Adipose tissue (tissue), 3 donors: ENCODE results near the gene GPR157. TPM values are rescaled to one million over a fixed set of nuclear protein-coding genes. Genes with fewer than 3 reads are reported as not detected.
A peak's percentile ranks its signal among the peaks of the same experiment; 100 is the strongest.
"Not testable (repeated sequence)": the region's sequence is repeated elsewhere in the genome, so short reads cannot be mapped to it uniquely, and the experiment has no call there.

Source experiments
- H3K27ac ChIP-seq: one replicate; pipeline ENCODE4 v1.5.1; 2013; ENCODE audit warnings: low read depth, low read length
- WGBS, 3 donors: extraction: QIAGEN DNeasy Blood & Tissue Kit; methylation state at CpG; one replicate each; pipeline ENCODE4 v1.1.7; 2013; 5-methylcytosine and 5-hydroxymethylcytosine counted together
- polyA plus RNA-seq, 3 donors: library from polyadenylated mRNA; stranded (reverse); fragments of 200-250 nt; gene quantifications; one replicate each; pipeline ENCODE4 v1.2.3, GENCODE V29; 2013
- donor health status: healthy with polysubstance abuse.
- donor health status: Bipolar disorder and iron deficiency.
- donor health status: healthy.

The GPR157 gene, protein sequence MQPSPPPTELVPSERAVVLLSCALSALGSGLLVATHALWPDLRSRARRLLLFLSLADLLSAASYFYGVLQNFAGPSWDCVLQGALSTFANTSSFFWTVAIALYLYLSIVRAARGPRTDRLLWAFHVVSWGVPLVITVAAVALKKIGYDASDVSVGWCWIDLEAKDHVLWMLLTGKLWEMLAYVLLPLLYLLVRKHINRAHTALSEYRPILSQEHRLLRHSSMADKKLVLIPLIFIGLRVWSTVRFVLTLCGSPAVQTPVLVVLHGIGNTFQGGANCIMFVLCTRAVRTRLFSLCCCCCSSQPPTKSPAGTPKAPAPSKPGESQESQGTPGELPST
- 1 to 10 TPM; 1.7 to 3.7 (median 2.2) TPM for polyA plus RNA-seq

DNA sequence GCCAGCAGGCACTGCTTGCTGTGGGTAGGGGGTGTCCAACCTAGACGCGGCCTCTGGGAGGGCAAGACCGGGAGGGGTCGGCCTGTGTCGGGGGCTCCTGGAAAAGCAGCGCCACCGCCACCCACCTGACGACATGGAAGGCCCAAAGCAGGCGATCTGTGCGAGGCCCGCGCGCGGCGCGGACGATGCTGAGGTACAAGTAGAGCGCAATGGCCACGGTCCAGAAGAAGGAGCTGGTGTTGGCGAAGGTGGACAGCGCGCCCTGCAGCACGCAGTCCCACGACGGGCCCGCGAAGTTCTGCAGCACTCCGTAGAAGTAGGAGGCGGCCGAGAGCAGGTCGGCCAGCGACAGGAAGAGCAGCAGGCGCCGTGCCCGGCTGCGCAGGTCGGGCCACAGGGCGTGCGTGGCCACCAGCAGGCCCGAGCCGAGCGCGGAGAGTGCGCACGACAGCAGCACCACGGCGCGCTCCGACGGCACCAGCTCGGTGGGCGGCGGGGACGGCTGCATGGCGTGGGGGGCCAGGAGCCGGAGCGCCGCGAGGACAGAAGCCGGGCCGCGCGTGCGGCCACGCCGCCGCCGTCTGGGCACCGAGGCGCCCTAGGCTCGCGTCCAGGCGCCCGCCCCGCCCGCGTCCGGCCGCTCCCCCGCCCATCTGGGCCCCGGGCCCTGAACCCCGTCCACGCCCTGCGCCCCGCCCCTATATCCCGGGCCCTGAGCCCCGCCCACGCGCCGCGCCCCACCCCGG is at the start of gene GPR157:
TSS of gene GPR157 (minus strand) at position 583 of the 746 bp plus-strand sequence. CDS start at position 508, 75 bp downstream.
- 1 to 3% (median 2%) methylated on average over 68 to 86 of the region's 92 CpGs for WGBS, 3 donors
- no peak within 1 kb of the TSS for H3K27ac ChIP-seq

DNA sequence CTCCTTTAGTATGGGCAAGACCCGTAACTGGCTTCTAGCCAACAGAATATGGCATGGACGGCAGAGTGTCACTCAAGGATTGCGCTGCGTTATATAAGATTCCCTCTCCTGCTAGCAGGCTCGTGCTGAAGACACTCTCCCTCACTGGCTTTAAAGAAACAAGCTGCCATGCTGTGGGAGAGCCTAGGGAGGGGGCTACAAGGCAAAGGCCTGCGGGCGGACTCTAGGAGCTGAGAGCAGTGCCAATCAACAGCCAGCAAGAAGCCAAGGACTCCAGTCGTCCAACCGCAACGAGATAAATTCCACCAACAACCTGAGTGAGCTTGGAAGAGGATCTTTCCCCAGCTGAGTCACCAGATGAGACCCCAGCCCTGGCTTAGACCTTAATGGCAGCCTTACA is 45.9 kb upstream of the GPR157 start:
- H3K27ac ChIP-seq = no peak overlapping the region
- 89 to 90% (median 90%) methylated on average over 10 of the region's 10 CpGs for WGBS, 3 donors

DNA sequence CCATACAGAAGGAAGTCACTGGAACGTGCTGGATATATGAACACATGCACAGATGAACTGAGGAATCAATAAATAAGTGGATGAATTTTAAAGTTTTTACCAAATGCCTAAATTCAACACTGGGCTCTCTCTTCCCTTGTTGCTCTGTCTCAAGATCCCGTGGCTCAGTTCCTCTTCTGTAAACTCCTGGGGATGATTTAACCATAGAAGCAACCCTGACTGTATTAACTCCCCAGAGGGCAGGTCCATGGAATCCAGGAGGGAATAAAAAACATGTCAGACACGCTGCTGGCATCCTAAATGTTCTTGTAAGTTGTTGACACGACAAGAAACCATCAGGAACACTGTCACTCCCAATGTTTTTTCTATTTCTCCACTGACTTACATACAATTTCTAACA is 45.3 kb upstream of the GPR157 start:
- H3K27ac ChIP-seq = no peak overlapping the region
- 54 to 69% (median 57%) methylated on average over 4 of the region's 4 CpGs for WGBS, 3 donors

DNA sequence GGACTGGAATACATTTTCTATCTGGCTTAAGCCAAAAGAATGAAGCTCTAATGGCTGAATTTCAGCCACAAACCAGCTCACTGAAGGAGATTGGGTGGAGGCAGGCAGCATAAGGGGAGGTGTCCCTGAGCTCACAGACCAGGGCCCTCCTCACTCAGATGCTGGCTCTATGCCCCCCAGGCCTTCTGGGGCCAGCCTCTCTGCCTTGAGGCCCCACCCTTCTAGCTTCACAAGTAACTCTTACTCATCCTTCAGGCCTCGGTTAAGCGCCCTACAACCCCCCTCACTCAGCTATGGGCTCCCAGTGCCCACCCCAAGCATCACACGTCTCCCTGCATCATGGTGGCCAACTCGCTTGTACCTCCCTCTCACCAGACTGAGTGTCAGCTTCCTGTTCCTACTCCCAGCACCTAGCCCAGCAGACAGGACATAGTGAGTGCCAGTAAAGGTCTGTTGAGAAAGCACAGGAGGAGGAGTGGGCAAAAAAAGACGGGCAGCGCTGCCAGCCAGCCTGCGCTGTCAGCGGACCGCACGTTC is 40.8 kb upstream of the GPR157 start:
- H3K27ac ChIP-seq = no peak overlapping the region
- 92 to 96% (median 96%) methylated on average over 10 of the region's 10 CpGs for WGBS, 3 donors

DNA sequence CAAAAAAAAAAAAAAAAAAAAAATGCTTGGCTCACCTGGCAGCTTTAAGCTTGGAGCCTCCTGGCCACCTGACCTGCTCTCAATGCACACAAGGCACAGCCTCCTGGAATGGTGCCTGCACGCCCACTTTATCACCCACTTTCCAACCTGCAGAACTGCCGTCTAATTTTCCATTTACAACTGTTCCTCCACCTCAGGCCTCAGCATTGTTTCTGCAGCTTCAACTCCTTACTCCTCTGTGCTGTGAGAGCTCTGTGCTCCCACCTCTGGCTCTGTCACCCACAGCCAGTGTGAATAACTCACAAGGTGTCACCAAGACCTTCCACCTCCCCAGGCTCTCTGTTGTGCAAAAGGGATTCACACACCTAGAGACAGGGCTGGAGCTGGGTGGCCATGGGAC is 38.7 kb upstream of the GPR157 start:
- no peak overlapping the region for H3K27ac ChIP-seq
- 59 to 90% (median 89%) methylated on average over 2 of the region's 2 CpGs for WGBS, 3 donors

DNA sequence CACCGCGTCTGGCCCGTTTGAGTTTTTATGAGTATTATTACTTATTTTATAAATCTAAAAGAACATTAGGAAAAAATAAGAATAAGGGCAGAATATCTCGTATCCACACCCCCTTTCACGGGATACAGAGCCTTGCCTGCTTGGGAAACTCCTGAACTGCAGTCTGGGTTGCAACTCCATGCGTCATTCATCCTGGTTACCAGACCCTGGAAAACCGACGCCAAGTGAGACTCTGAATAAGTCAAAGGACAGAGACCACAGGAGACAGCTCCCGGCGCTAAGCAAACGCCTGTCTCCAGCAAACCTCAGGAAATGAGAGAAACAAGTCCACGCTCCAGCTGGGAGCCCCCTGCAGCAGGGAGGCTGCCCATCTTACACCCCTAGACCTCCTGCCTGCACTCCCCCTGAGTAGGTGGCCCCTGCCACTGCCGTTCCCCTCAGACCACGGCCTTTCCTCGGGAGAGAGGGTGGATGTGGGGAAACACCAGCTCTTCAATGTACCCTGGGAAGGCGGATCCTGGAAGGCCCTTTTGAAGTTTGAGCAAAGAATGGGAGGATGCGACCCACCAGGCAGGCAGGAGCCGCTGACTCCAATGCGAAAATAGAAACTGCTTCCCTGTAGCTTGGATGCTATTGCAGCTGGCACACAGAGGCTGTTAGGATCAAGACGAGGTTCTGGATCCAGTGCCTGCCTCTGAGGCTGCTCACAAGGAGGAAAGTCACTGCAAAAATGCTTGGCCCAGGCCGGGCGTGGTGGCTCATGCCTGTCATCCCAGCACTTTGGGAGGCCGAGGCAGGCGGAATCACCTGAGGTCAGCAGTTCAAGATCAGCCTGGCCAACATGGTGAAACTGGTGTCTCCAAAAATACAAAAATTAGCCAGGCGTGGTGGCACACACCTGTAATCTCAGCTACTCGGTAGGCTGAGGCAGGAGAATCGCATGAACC is 37.7 kb upstream of the GPR157 start:
- 81 to 90% (median 82%) methylated on average over 27 of the region's 27 CpGs for WGBS, 3 donors
- H3K27ac ChIP-seq = no peak overlapping the region

DNA sequence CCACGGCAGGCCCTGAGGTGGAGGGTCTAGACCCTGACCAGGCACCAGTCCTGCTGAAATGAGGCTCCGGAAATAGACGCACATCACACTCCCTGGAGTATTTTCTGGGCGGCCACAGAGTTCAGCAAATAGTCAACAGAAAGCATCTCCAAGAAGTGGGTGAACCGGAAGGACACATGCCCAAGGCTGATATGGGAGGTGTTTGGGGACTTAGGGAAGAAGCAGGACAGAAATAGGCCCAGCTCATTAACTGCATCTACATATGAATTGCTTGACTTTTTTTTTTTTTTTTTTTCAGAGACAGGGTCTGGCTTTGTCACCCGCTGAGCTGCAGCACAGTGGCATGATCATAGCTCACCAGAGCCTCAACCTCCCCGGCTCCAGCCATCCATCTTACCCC is 36.5 kb upstream of the GPR157 start:
- no peak overlapping the region for H3K27ac ChIP-seq
- 78 to 81% (median 79%) methylated on average over 7 of the region's 7 CpGs for WGBS, 3 donors

DNA sequence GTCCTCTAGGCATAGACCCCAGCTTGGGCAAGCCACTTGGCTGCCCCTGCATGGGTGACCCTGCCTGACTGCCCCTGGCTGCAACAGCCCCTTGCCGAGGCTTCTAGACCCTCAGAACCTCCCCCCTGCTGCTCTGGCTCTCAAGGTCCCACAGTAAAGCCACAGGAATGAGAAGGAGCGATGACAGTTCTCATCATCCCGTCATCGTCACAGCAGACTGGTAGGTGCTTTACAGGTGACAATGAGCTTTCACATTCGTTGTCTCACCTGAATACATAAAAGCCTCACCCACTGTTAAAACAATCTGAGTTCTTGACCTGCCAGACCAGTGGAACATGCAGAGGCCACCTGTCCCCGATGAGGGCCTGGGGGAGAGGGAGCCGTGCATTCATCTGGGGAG is 36.0 kb upstream of the GPR157 start:
- 75 to 86% (median 79%) methylated on average over 7 of the region's 7 CpGs for WGBS, 3 donors
- no peak overlapping the region for H3K27ac ChIP-seq

DNA sequence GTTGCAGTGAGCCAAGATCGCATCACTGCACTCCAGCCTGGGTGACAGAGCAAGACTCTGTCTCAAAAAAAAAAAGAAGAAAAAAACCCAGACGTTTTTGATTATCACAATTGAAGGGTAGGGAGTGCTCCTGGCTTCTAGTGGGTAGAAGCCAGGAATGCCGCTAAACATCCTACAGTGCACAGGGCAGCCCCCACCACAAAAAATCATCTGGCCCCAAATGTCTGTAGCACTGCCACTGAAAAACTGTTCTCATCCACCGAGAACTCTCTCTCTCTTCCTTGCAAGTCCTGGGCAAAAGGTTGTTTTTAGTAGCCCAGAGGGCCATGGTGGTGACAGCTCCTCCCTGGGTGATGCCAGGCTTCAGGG is 35.6 kb upstream of the GPR157 start:
- WGBS, 3 donors = 45 to 60% (median 54%) methylated on average over 4 of the region's 4 CpGs
- H3K27ac ChIP-seq = no peak overlapping the region

DNA sequence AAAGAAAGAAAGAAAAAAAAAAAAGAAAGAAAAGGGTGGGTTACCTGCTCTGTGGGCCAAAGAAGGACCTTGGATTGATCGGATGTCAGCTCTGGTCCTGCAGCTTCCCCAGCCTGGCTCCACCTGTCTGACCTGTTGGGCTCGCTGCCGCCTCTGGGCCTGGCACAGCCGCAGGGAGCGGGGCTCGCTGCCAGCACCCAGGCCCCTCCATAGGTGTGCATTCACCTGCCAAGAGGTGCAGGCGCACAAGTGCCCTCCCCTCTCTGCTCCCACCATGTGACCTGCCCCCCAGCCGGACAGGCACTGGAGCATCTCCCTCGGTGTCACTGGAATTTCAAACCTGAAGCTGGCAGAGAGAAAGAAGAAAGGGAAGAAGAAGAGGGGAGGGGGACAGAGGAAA is 33.1 kb upstream of the GPR157 start:
- 58 to 97% (median 87%) methylated on average over 7 of the region's 9 CpGs for WGBS, 3 donors
- no peak overlapping the region for H3K27ac ChIP-seq

DNA sequence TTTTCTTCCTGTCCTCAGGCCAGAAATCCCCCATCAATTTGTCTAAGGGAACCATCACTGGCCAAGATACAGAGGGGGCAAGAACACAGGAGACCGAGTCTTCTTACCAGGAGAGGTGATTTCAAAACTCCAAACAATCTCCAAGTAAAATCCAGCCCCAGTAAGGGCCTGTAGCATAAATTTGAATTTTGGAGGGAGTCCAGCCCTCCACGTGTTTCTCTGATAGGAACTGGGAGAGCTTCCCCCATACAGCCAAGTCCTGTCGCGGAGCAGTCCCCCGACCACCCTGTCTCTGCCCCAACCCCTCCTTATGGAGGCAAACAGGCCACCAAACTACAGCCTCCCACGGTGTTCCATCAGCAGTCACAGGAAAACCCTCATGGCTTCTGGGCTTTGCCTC is 32.4 kb upstream of the GPR157 start:
- WGBS, 3 donors = 67 to 75% (median 73%) methylated on average over 6 of the region's 6 CpGs
- H3K27ac ChIP-seq = no peak overlapping the region

DNA sequence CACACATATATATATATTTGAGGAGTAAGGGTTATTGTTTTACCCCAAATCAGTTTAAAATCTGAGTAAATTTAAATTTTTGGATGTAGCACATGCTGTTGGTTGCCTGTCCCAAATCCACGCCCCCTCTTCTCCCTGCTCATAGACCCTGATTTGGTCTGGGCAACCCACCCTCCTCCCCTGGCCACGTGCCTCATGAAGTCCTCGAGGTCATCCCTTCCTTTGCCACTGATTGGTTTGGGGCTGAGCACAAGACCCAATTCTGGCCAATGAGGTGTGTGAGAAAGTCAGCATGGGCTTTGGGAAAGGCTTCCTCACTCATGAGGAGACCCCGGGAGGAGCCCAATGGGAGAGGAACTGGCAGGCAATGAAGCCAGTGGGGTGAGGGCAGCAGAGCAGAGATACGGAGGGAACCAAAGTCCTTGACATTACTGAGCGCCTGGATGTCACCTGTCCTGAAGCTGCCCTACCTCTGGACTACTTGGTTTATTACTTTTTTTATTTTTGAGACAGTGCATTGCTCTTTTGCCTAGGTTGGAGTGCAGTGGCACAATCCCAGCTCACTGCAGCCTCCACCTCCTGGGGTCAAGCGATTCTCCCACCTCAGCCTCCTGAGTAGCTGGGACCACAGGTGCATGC is 31.3 kb upstream of the GPR157 start:
- WGBS, 3 donors = 86 to 92% (median 91%) methylated on average over 7 of the region's 7 CpGs
- H3K27ac ChIP-seq = no peak overlapping the region

DNA sequence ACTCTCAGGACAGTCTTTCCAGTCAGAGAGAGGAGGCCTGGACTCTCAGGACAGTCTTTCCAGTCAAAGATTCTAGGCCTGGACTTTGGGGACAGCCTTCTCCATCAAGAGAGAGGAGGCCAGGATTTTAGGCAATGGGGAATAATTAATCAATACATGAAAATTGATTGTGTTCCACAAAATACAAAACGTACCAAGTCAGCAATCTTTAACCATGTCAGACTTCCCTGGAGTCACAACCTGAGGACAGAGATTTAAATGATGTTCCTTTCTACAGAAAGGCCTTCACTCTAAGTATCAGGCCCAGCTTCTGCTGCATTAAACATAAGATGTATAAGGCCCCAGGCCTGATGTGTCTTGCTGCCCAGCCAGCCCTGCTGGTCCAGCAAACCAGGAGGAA is 27.0 kb upstream of the GPR157 start:
- WGBS, 3 donors = 91 to 98% (median 97%) methylated on average over 1 of the region's 1 CpG
- H3K27ac ChIP-seq = no peak overlapping the region

DNA sequence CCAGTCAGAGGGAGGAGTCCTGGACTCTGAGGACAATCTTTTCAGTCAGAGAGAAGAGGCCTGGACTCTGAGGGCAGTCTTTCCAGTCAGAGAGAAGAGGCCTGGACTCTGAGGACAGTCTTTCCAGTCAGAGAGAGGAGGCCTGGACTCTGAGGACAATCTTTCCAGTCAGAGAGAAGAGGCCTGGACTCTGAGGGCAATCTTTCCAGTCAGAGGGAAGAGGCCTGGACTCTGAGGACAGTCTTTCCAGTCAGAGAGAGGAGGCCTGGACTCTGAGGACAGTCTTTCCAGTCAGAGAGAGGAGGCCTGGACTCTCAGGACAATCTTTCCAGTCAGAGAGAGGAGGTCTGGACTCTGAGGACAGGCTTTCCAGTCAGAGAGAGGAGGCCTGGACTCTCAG is 26.5 kb upstream of the GPR157 start:
- not testable (repeated sequence) for H3K27ac ChIP-seq

DNA sequence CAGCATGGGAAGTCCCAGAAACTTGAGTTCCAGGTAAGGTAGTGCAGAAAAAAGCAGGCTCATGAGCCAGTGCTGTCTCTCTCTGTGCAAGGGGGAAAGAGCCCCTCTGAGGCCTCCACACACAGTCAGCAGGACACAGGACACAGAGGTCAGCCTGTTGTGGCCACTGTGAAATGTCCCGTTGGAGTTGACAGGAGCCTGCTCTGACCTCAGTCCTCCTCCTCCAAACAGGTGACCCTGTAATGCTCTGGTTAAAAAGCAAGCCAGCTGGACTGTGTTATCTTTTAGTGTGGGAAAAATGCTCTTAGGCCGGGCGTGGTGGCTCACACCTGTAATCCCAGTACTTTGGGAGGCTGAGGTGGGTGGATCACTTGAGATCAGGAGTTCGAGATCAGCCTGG is 24.2 kb upstream of the GPR157 start:
- WGBS, 3 donors = 83 to 89% (median 88%) methylated on average over 4 of the region's 4 CpGs
- peak overlapping the region; percentile 43 for H3K27ac ChIP-seq

DNA sequence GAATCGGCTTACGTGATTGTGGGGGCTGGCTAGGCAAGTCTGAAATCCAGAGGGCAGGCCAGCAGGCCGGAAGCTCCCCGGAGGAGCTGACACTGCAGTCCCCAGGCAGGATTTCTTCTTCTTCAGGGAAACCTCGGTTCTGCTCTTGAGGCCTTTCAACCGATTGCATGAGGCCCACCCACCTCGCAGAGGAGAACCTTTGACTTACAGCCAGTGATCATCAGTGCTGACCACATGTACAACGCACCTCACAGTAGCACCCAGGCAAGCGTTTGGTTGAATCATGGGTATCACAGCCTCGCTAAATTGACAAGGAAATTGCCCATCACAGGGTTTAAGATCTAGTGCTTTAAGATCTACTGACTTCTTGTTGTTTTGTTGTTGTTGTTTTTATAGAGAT is 23.6 kb upstream of the GPR157 start:
- H3K27ac ChIP-seq = peak overlapping the region; percentile 43
- WGBS, 3 donors = 77 to 82% (median 79%) methylated on average over 10 of the region's 10 CpGs

DNA sequence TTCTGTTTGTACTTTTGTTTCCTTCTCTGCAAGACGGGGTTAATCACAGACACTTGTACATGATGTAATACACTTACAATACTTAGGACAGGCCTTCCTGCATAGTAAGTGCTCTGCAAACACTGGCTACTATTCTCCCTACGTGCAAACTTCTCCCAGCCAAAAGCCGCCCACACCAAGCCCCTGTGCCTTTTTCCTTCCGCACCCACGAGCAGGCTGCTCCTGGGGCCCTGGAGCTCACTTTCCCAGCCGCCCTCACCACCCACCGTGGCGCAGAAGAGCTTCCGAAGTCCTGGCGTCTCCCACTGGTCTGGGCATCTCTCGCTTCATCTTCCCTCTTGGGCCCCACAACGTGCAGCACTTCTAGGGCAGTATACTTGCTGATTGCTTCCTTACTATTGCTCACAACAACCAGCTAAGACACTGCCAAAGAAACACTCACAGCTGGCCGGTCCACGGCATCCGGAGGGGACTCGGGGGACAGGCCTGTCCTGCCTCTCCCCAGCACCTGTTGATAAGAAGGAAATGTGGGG is 22.5 kb upstream of the GPR157 start:
- no peak overlapping the region for H3K27ac ChIP-seq
- 55 to 81% (median 62%) methylated on average over 16 of the region's 16 CpGs for WGBS, 3 donors
